ENCODE results near the gene BMS1.
"Not testable (repeated sequence)": the region's sequence is repeated elsewhere in the genome, so short reads cannot be mapped to it uniquely, and the experiment has no call there.

GRCh38 chr10:42816334-42816733 lies 33.7 kb downstream of the BMS1 start:
- TF ChIP-seq POLR2A, CTCF, POLR2AphosphoS5 (IDR thresholded peaks at IDR 0.05): not testable (repeated sequence)
